Ovary (tissue), 10 donors: ENCODE data around the gene XYLT2. TPM values are rescaled to one million over a fixed set of nuclear protein-coding genes. Genes with fewer than 3 reads are reported as not detected.
"Not testable (repeated sequence)": the region's sequence is repeated elsewhere in the genome, so short reads cannot be mapped to it uniquely, and the experiment has no call there.

Source experiments
- DNase-seq, 5 donors: peaks; one replicate each; pipeline ENCODE4 v3.0.0-alpha.2; 2019 to 2020
- H3K27ac ChIP-seq, 2 donors: fragments of 200-600 bp; one replicate each; pipeline versions ENCODE4 v1.5.1 to v1.8.0; 2019 to 2022
- H3K27me3 ChIP-seq: fragments of 200-600 bp; one replicate; pipeline ENCODE4 v1.8.0; 2022
- H3K36me3 ChIP-seq: fragments of 200-600 bp; sonication (generic); one replicate; pipeline ENCODE4 v1.5.1; 2019
- H3K4me1 ChIP-seq: one replicate; pipeline ENCODE4 v1.8.1; 2013; ENCODE audit warnings: mild to moderate bottlenecking, moderate library complexity; ENCODE audit not compliant: insufficient read depth
- H3K4me3 ChIP-seq: fragments of 200-600 bp; sonication (generic); one replicate; pipeline ENCODE4 v1.5.1; 2017
- H3K9me3 ChIP-seq, 2 donors: fragments of 200-600 bp in 1 of 2; sonication (generic) in 1 of 2; one replicate each; pipeline versions ENCODE4 v1.5.1 to v1.8.1; 2013 to 2019; ENCODE audit warnings: mild to moderate bottlenecking in 1 of 2, moderate library complexity in 1 of 2
- CTCF ChIP-seq, 3 donors: fragments of 450-650 bp in 2 of 3; fragments of 200-600 bp in 1 of 3; IDR thresholded peaks; one replicate each; pipeline versions ENCODE4 v1.5.1 to v1.8.0; 2016 to 2022; ENCODE audit warnings: antibody characterized with exemption in 3 of 3, mild to moderate bottlenecking in 1 of 3
- EP300 ChIP-seq: sonication (generic); formaldehyde crosslinking; IDR thresholded peaks from one replicate; pipeline ENCODE4 v1.6.1; 2017; ENCODE audit warnings: antibody characterized with exemption
- POLR2A ChIP-seq: fragments of 450-650 bp; IDR thresholded peaks from one replicate; pipeline ENCODE4 v1.6.1; 2017; ENCODE audit warnings: antibody characterized with exemption, mild to moderate bottlenecking, moderate library complexity
- WGBS, 3 donors: extraction: QIAGEN DNeasy Blood & Tissue Kit in 1 of 3; methylation state at CpG; one replicate each; pipeline versions ENCODE4 v1.1.5 to v1.1.7; 2013 to 2017; 5-methylcytosine and 5-hydroxymethylcytosine counted together
- intact Hi-C, 4 donors: fragments of 100-400 bp; cut with DNase I; formaldehyde crosslinking; loops; one replicate each; pipeline versions ENCODE4 v1.11.0 to v1.15.1; 2022 to 2023
- long read RNA-seq, 3 donors: library from polyadenylated mRNA in 2 of 3; unstranded in 2 of 3; transcript quantifications; one replicate each; pipeline ENCODE4 v2.0.0 and lab custom pipeline, GENCODE V29; 2021 to 2026
- polyA plus RNA-seq, 2 donors: library from polyadenylated mRNA; stranded (reverse); fragments of 200-250 nt in 1 of 2; fragments of 350-450 nt in 1 of 2; fragmentation: Illumina TruSeq in 1 of 2; extraction: RNeasy Lipid Tissue Mini Kit (QIAGEN cat#74804) in 1 of 2; gene quantifications; one replicate each; pipeline ENCODE4 v1.2.3, GENCODE V29; 2013 to 2014
- total RNA-seq, 7 donors: library from RNA; depleted of rRNA in 2 of 7; stranded (reverse); fragments of >200 nt in 2 of 7; fragmentation: NEBNext Ultra II Directional in 3 of 7; extraction: Animal tissue kit (Norgen Biotek cat#: 25700) in 3 of 7; gene quantifications; one replicate each; pipeline versions ENCODE4 v1.1.0 to v1.2.4, GENCODE V29; 2016 to 2023
- donor health status: DM: no; HTN: no; CAD: no; lungs with moderate emphysema.
- donor health status: DM: no; HTN: no; CAD: no.
- donor health status: Bipolar disorder and iron deficiency.
- donor health status: DM: yes; HTN: yes; CAD: no.
- donor health status: DM: no; HTN: no; CAD: no.
- donor health status: DM: yes; HTN: yes; CAD: no.

XYLT2 gene
- total RNA-seq (10 to 100 TPM; 17.9 to 34.1 (median 28.7) TPM), polyA plus RNA-seq (10 to 100 TPM in 1 of 2 donors, 1 to 10 TPM in 1; 5.2 to 17.2 TPM)
- long read RNA-seq, donor 1, transcript XYLT2-201 (11 exons, 3,507 nt) = major isoform, 31 of 95 reads
- long read RNA-seq, donor 1, transcript XYLT2-206 (1 exons, 2,174 nt) = minor isoform, 5 of 95 reads
- long read RNA-seq, donor 1, partial matches to known transcripts = 43 of 95 reads
- long read RNA-seq, donor 1, other reads (novel, unspliced or antisense) = 13 of 95 reads
- long read RNA-seq, donor 2, transcript XYLT2-206 (1 exons, 2,174 nt) = major isoform, 27 of 29 reads
- long read RNA-seq, donor 2, partial matches to known transcripts = 0 of 29 reads
- long read RNA-seq, donor 2, other reads (novel, unspliced or antisense) = 0 of 29 reads
- long read RNA-seq, donor 3, transcript XYLT2-201 (11 exons, 3,507 nt) = major isoform, 33 of 65 reads
- long read RNA-seq, donor 3, transcript XYLT2-206 (1 exons, 2,174 nt) = minor isoform, 10 of 65 reads
- long read RNA-seq, donor 3, partial matches to known transcripts = 12 of 65 reads
- long read RNA-seq, donor 3, other reads (novel, unspliced or antisense) = 10 of 65 reads

GRCh38 chr17:50345432-50346312, at the start of gene XYLT2:
XYLT2 (plus strand) TSS chr17:50346126; CDS start chr17:50346141, 15 bp downstream.
- no peaks in the 10 kb centered on the region for H3K9me3 ChIP-seq
- no peaks in the 10 kb centered on the region for H3K36me3 ChIP-seq
- peaks cover 8% of the 10 kb centered on the region for H3K4me1 ChIP-seq
- 2 to 4% (median 3%) methylated on average over 26 to 86 of the region's 87 CpGs for WGBS, 3 donors
- peak; percentile 81 to 92 (median 90) for DNase-seq
- peak within 1 kb of the TSS; percentile 88 for H3K4me3 ChIP-seq
- peak within 1 kb of the TSS; percentile 4 to 24 for H3K27ac ChIP-seq
- H3K27me3 ChIP-seq = no peaks in the 10 kb centered on the region
- no peak for TF ChIP-seq CTCF (IDR thresholded peaks at IDR 0.05)
- no peak for TF ChIP-seq EP300
- peak; percentile 10 for TF ChIP-seq POLR2A
- intact Hi-C loops = no loop called here

GRCh38 chr17:50297407-50297865, 48.5 kb upstream of the XYLT2 start:
- Histone ChIP-seq H3K4me1 (peaks cover 3% of the 10 kb centered on the region), H3K9me3 (no peaks in the 10 kb centered on the region), H3K36me3 (no peaks in the 10 kb centered on the region), H3K27me3 (no peaks in the 10 kb centered on the region), H3K27ac (no peak overlapping the region), H3K4me3 (no peak overlapping the region)
- peak; percentile 72 to 86 (median 83) for DNase-seq
- 14 to 24% (median 18%) methylated on average over 7 of the region's 7 CpGs for WGBS, 3 donors
- intact Hi-C loops = loop anchor here in 3 of 4 donors (1.0 to 10.0 kb wide), 7 partner anchors 128 to 273 kb away; partner anchors contain the start of genes PDK2 (in 1 of the 3) and SGCA (in 1 of the 3)
- TF ChIP-seq POLR2A (no peak), CTCF (IDR thresholded peaks at IDR 0.05) (peak; percentile 91 to 98 (median 97))

GRCh38 chr17:50298018-50298417, 47.9 kb upstream of the XYLT2 start:
- no peaks in the 10 kb centered on the region for H3K27me3 ChIP-seq
- H3K9me3 ChIP-seq = no peaks in the 10 kb centered on the region
- 70 to 76% (median 70%) methylated on average over 11 of the region's 11 CpGs for WGBS, 3 donors
- no peak overlapping the region for H3K27ac ChIP-seq
- DNase-seq = peak in 1 of 5 donors; percentile 27
- intact Hi-C loops = loop anchor here in 3 of 4 donors (5.0 to 10.0 kb wide), 5 partner anchors 131 to 273 kb away; partner anchors contain the start of genes PDK2 (in 1 of the 3) and SGCA (in 1 of the 3)
- H3K36me3 ChIP-seq = no peaks in the 10 kb centered on the region
- no peak overlapping the region for H3K4me3 ChIP-seq
- peaks cover 3% of the 10 kb centered on the region for H3K4me1 ChIP-seq
- TF ChIP-seq EP300 (no peak), CTCF (IDR thresholded peaks at IDR 0.05) (no peak), POLR2A (no peak)

GRCh38 chr17:50299776-50300175, 46.1 kb upstream of the XYLT2 start:
- TF ChIP-seq CTCF (IDR thresholded peaks at IDR 0.05) = no peak
- no peak for TF ChIP-seq POLR2A
- TF ChIP-seq EP300 = no peak
- Histone ChIP-seq H3K9me3 (no peaks in the 10 kb centered on the region), H3K27ac (no peak overlapping the region), H3K4me1 (peaks cover 10% of the 10 kb centered on the region), H3K36me3 (no peaks in the 10 kb centered on the region), H3K4me3 (no peak overlapping the region), H3K27me3 (no peaks in the 10 kb centered on the region)
- no peak for DNase-seq
- intact Hi-C loops = loop anchor here in 3 of 4 donors (5.0 to 10.0 kb wide), 5 partner anchors 132 to 275 kb away; partner anchors contain the start of genes PDK2 (in 1 of the 3) and SGCA (in 1 of the 3)
- WGBS, 3 donors = 56 to 66% (median 60%) methylated on average over 3 of the region's 3 CpGs

GRCh38 chr17:50300824-50301223, 45.1 kb upstream of the XYLT2 start:
- H3K4me3 ChIP-seq, H3K27ac ChIP-seq, DNase-seq, H3K27me3 ChIP-seq, H3K36me3 ChIP-seq, H3K9me3 ChIP-seq: not testable (repeated sequence)
- intact Hi-C loops = loop anchor here in 1 of 4 donors (10.0 kb wide), 1 partner anchor 276 kb away; no protein-coding TSS in a partner anchor
- WGBS, 3 donors = 68 to 74% (median 70%) methylated on average over 1 of the region's 1 CpG
- H3K4me1 ChIP-seq = peaks cover 12% of the 10 kb centered on the region
